Glutamatergic neuron (in vitro differentiated cells): ENCODE results near the gene L1CAM. TPM values are rescaled to one million over a fixed set of nuclear protein-coding genes. Genes with fewer than 3 reads are reported as not detected.

Experiments used
- DNase-seq: peaks from one replicate; pipeline ENCODE4 v3.0.0; 2022
- H3K27ac Mint-ChIP-seq: one replicate; pipeline ENCODE4 v1.8.0; 2020; ENCODE audit warnings: mild to moderate bottlenecking, mixed read lengths, inconsistent platforms; ENCODE audit not compliant: unreplicated experiment
- H3K27me3 Mint-ChIP-seq: one replicate; pipeline ENCODE4 v1.8.0; 2020; ENCODE audit warnings: mild to moderate bottlenecking, moderate library complexity, mixed read lengths, inconsistent platforms; ENCODE audit not compliant: unreplicated experiment
- H3K36me3 Mint-ChIP-seq: one replicate; pipeline ENCODE4 v1.8.0; 2020; ENCODE audit warnings: mild to moderate bottlenecking, mixed read lengths, inconsistent platforms; ENCODE audit not compliant: unreplicated experiment
- H3K4me1 Mint-ChIP-seq: one replicate; pipeline ENCODE4 v1.8.0; 2020; ENCODE audit warnings: mild to moderate bottlenecking, low read depth, mixed read lengths, inconsistent platforms; ENCODE audit not compliant: unreplicated experiment
- H3K4me3 Mint-ChIP-seq: one replicate; pipeline ENCODE4 v1.8.0; 2020; ENCODE audit warnings: mild to moderate bottlenecking, mixed read lengths, inconsistent platforms; ENCODE audit not compliant: unreplicated experiment
- H3K9me3 Mint-ChIP-seq: one replicate; pipeline ENCODE4 v1.8.0; 2020; ENCODE audit warnings: mild to moderate bottlenecking, moderate library complexity, mixed read lengths, inconsistent platforms; ENCODE audit not compliant: unreplicated experiment
- total RNA-seq: library from RNA; stranded (reverse); fragmentation: NEBNext Ultra II Directional; extraction: Animal tissue kit (Norgen Biotek cat#: 25700); gene quantifications from one replicate; pipeline ENCODE4 v1.2.1, GENCODE V29; 2021; ENCODE audit not compliant: unreplicated experiment
- TF ChIP-seq, protein P1 (sequence below): fragments of 200-600 bp; sonication (generic); IDR thresholded peaks from one replicate; pipeline ENCODE4 v1.5.0; 2021; ENCODE audit not compliant: partially characterized antibody, unreplicated experiment

L1CAM gene
- total RNA-seq, 1 donor from 2014 or later: 925 TPM

GRCh38 chrX:153910446-153910845 is 24.5 kb upstream of the L1CAM start:
- no peaks in the 10 kb centered on the region for H3K36me3 Mint-ChIP-seq
- H3K4me1 Mint-ChIP-seq: no peaks in the 10 kb centered on the region
- TF ChIP-seq, protein P1, sequence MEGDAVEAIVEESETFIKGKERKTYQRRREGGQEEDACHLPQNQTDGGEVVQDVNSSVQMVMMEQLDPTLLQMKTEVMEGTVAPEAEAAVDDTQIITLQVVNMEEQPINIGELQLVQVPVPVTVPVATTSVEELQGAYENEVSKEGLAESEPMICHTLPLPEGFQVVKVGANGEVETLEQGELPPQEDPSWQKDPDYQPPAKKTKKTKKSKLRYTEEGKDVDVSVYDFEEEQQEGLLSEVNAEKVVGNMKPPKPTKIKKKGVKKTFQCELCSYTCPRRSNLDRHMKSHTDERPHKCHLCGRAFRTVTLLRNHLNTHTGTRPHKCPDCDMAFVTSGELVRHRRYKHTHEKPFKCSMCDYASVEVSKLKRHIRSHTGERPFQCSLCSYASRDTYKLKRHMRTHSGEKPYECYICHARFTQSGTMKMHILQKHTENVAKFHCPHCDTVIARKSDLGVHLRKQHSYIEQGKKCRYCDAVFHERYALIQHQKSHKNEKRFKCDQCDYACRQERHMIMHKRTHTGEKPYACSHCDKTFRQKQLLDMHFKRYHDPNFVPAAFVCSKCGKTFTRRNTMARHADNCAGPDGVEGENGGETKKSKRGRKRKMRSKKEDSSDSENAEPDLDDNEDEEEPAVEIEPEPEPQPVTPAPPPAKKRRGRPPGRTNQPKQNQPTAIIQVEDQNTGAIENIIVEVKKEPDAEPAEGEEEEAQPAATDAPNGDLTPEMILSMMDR: no peak
- no peaks in the 10 kb centered on the region for H3K9me3 Mint-ChIP-seq
- DNase-seq: no peak
- no peak overlapping the region for H3K27ac Mint-ChIP-seq
- no peaks in the 10 kb centered on the region for H3K27me3 Mint-ChIP-seq
- no peak overlapping the region for H3K4me3 Mint-ChIP-seq

- no peaks in the 10 kb centered on the region for H3K27me3 Mint-ChIP-seq
- no peak for DNase-seq
- TF ChIP-seq, protein P1: no peak
- no peak overlapping the region for H3K4me3 Mint-ChIP-seq
- no peaks in the 10 kb centered on the region for H3K9me3 Mint-ChIP-seq
- no peaks in the 10 kb centered on the region for H3K36me3 Mint-ChIP-seq
- no peaks in the 10 kb centered on the region for H3K4me1 Mint-ChIP-seq
- H3K27ac Mint-ChIP-seq: no peak overlapping the region
Observed at GRCh38 chrX:153909980-153910360, 24.0 kb upstream of the L1CAM start.

GRCh38 chrX:153909024-153909979 is 23.3 kb upstream of the L1CAM start:
- H3K4me3 Mint-ChIP-seq: no peak overlapping the region
- TF ChIP-seq, protein P1: no peak
- H3K27ac Mint-ChIP-seq: no peak overlapping the region
- H3K36me3 Mint-ChIP-seq: no peaks in the 10 kb centered on the region
- DNase-seq: peak; percentile 60
- no peaks in the 10 kb centered on the region for H3K9me3 Mint-ChIP-seq
- H3K27me3 Mint-ChIP-seq: no peaks in the 10 kb centered on the region
- no peaks in the 10 kb centered on the region for H3K4me1 Mint-ChIP-seq

DNA sequence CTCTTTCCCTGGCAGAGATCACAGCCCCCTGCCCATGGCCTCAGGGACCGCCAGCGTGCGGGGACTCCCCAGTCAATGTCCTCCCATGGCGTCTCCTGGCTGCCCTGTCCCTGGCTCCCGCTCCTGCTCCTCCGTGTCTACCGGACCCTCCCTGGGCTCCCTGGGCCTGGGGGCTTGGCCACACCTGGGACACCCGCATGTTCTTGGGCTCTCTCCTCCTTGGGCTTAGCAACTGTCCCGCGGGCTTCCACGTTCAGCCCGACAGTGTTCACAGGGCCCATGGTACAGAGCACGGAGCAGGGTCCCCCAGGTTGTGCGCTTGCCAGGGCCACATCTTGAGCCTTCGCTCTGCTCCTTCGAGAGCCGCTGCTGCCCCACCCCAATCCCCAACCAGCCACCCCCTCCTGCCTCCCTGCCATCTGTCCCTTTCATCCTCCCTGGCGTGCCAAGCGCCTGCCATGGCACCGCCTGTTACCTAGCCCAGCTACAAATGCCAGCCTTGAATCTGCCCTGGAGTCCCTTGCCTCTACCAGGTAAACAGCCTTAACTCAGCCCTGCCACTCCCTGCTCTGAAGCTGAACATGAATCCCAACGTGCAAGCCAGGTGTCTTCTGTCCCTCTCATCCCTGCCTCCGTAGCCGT is 22.4 kb upstream of the L1CAM start:
- TF ChIP-seq, protein P1: no peak
- H3K27ac Mint-ChIP-seq: no peak overlapping the region
- H3K4me1 Mint-ChIP-seq: peaks cover 2% of the 10 kb centered on the region
- H3K27me3 Mint-ChIP-seq: peaks cover under 1% of the 10 kb centered on the region
- no peak for DNase-seq
- H3K9me3 Mint-ChIP-seq: no peaks in the 10 kb centered on the region
- no peak overlapping the region for H3K4me3 Mint-ChIP-seq
- H3K36me3 Mint-ChIP-seq: no peaks in the 10 kb centered on the region

DNA sequence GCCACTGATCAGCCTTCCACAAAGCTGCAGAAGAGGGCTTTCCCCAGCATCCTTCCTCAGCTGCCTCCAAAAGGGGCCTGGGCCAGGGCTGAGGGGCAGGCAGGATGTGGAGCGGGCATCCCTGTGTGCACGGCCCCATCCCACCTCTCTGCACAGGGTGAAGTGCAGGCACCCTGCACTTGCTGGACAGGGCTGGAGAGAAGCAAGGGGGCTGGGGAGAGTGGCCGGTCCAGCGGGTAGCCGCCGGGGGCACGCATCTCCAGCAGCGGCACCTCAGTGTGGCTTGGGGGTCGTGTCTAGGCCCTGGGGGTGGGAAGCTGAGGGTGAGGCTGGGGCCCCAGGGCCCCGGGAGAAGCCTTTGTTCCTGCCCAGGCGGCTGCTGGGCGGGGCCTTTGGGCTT is 21.5 kb upstream of the L1CAM start:
- no peak overlapping the region for H3K4me3 Mint-ChIP-seq
- no peaks in the 10 kb centered on the region for H3K36me3 Mint-ChIP-seq
- no peaks in the 10 kb centered on the region for H3K9me3 Mint-ChIP-seq
- TF ChIP-seq, protein P1: no peak
- DNase-seq: no peak
- H3K4me1 Mint-ChIP-seq: peaks cover 5% of the 10 kb centered on the region
- no peak overlapping the region for H3K27ac Mint-ChIP-seq
- H3K27me3 Mint-ChIP-seq: peaks cover 2% of the 10 kb centered on the region
